SK-N-MC (cell line): Measurements from ENCODE around the gene MBTD1.
A peak's percentile ranks its signal among the peaks of the same experiment; 100 is the strongest.
"Not testable (repeated sequence)": the region's sequence is repeated elsewhere in the genome, so short reads cannot be mapped to it uniquely, and the experiment has no call there.

Source experiments
- DNase-seq: peaks from one replicate; pipeline ENCODE4 v3.0.0-alpha.2; 2011; ENCODE audit warnings: low read depth, low spot score
- H3K27ac ChIP-seq: fragments of 200-600 bp; sonication (generic); 2 replicates; pipeline ENCODE4 v1.5.1; 2016; ENCODE audit warnings: mixed run types
- H3K36me3 ChIP-seq: fragments of 200-600 bp; sonication (generic); 2 replicates; pipeline ENCODE4 v1.6.1; 2017; ENCODE audit warnings: antibody characterized with exemption, low read length, mixed read lengths; ENCODE audit not compliant: insufficient read depth
- H3K4me3 ChIP-seq: fragments of 200-600 bp; sonication (generic); 2 replicates; pipeline ENCODE4 v1.5.1; 2016
- H3K9ac ChIP-seq: fragments of 200-600 bp; sonication (generic); 2 replicates; pipeline ENCODE4 v1.8.0; 2017; ENCODE audit warnings: mixed run types, mixed read lengths; ENCODE audit not compliant: insufficient read length
- H3K9me3 ChIP-seq: fragments of 200-600 bp; sonication (generic); 2 replicates; pipeline ENCODE4 v1.6.1; 2017; ENCODE audit warnings: low read depth, mild to moderate bottlenecking, antibody characterized with exemption, low read length, moderate library complexity, mixed read lengths
- EZH2 ChIP-seq: fragments of 200-600 bp; sonication (generic); IDR thresholded peaks from one replicate; pipeline ENCODE4 v1.6.1; 2017; ENCODE audit warnings: antibody characterized with exemption
- FOXP2 ChIP-seq: optimal IDR thresholded peaks from 2 replicates; pipeline ENCODE3; 2011; ENCODE audit warnings: mild to moderate bottlenecking, moderate library complexity; ENCODE audit not compliant: insufficient read depth; ENCODE audit errors: extremely low read length, control extremely low read depth
- POLR2AphosphoS5 ChIP-seq: IDR thresholded peaks from 2 replicates; pipeline ENCODE4 v1.6.1; 2012; ENCODE audit warnings: mild to moderate bottlenecking, low read depth, low read length, borderline replicate concordance

Gene MBTD1

DNA sequence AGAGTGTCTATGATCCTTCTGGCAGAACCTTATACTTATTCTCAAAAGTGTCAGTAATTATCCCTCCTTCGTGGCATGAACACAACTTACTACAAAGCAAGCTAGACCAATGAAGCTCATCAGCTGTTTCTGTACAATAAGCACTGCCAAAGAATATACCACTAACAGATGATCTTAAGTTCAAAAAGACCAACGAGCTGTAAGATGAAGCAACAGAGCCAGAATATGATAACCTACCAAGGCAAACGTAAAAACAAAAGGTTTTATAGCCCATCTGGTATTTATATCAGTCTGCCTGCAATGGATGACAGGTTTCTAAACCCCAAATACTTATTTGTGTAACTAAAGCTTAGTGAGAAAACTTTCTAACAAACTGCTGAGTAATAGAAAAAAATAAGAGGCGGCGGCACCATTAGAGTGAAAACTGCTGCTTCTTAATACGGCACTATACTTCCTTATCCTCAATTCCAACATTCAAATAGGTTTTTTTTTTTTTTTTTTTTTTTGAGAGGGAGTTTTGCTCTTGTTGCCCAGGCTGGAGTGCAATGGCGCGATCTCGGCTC, 71.5 kb downstream of the MBTD1 start:
- no peak for DNase-seq
- H3K27ac ChIP-seq: peak overlapping the region; percentile 51; the same call in 1 of the 2 replicates
- no peaks in the 10 kb centered on the region for H3K9me3 ChIP-seq
- TF ChIP-seq POLR2AphosphoS5: no peak
- no peak overlapping the region for H3K9ac ChIP-seq
- peaks cover 77% of the 10 kb centered on the region for H3K36me3 ChIP-seq
- H3K4me3 ChIP-seq: no peak overlapping the region

DNA sequence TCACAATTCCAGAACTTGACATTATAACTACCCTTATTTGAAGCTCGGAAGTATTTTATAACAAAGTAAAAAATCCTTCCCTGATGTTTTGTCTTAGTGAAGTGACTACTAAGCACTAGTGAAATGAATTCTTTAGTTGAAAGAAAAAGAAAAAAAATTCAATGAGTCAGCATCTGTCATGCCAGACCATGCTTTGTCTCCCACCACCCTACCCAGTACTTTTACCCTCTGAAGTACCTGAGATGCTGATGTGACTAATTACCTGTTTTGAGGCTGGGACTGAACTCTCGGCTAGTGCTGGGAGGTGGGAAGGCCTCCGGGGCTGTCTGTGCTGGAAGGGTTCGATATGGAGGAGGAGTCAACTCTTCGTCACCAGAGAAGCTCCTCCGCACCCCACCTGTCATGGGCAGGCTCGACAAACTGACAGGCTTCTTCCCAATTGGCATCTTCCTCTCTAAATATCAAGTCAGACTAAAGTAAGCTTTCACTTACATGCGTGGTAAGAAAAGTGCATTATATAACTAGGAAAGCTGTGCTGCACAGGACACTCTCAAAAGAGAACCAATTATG, 74.0 kb downstream of the MBTD1 start:
- no peak for DNase-seq
- Histone ChIP-seq H3K27ac (no peak overlapping the region; the same call in 1 of the 2 replicates), H3K4me3 (no peak overlapping the region), H3K9me3 (no peaks in the 10 kb centered on the region), H3K36me3 (peaks cover 68% of the 10 kb centered on the region), H3K9ac (no peak overlapping the region)
- TF ChIP-seq EZH2 (no peak), FOXP2 (no peak), POLR2AphosphoS5 (no peak)

DNA sequence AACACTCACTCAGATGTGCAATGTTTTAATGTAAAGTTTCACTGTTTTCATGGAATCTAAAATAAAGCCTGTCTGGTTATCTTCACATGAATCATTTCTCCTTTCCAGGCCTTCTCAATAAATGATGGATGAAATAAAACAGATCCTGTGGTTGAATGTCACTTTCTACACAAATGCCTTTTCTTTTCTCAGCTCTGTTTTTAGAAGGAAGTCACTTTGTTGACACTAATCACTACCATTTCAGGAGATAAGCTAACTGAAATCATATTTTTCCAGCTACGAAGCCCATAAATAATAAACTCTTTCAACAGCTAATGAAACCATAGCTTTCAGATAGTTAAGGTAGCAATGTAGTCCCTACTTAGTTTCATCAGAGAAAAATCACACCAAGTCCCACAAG, 75.7 kb downstream of the MBTD1 start:
- H3K4me3 ChIP-seq: no peak overlapping the region
- no peak for DNase-seq
- TF ChIP-seq POLR2AphosphoS5 (no peak), EZH2 (no peak), FOXP2 (no peak)
- H3K27ac ChIP-seq: no peak overlapping the region
- H3K9ac ChIP-seq: no peak overlapping the region
- peaks cover 55% of the 10 kb centered on the region for H3K36me3 ChIP-seq
- no peaks in the 10 kb centered on the region for H3K9me3 ChIP-seq

DNA sequence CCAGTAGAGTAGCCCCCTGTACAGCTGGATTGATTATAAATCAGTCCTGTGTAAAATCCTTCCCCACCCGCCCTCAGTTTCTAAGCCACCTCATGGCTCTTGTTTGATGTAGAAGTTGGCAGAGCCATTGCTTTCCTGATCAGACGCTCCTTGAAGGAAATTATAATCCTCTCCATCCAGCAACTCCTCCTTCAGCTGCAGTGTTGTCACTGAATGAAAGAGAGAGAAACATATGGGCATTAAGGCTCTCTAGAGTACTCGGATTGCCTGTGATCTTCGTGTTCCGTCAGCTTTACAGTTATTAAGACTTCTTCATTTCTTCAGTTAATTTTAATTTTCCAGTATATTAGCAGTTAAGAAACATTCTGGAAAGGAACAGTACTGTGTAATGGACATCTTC, 79.4 kb downstream of the MBTD1 start:
- H3K4me3 ChIP-seq: no peak overlapping the region
- H3K9me3 ChIP-seq: no peaks in the 10 kb centered on the region
- no peak for TF ChIP-seq EZH2
- TF ChIP-seq FOXP2: no peak
- TF ChIP-seq POLR2AphosphoS5: no peak
- H3K9ac ChIP-seq: no peak overlapping the region
- peak overlapping the region; percentile 79 for H3K27ac ChIP-seq
- no peak for DNase-seq
- peaks cover 44% of the 10 kb centered on the region for H3K36me3 ChIP-seq

DNA sequence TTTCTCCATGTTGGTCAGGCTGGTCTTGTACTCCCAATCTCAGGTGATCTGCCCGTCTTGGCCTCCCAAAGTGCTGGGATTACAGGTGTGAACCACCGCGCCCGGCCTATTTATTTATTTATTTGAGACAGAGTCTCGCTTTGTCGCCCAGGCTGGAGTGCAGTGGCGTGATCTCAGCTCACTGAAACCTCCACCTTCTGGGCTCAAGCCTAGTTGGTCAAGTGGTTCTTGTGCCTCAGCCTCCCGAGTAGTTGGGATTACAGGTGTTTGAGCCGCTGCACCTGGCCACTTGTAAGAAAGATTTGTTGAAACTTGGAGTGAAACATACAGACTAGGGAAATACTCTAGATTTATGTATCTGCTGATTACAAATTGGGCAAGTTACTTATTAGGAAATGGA, 87.8 kb downstream of the MBTD1 start:
- not testable (repeated sequence) for H3K4me3 ChIP-seq, H3K9ac ChIP-seq, H3K27ac ChIP-seq, H3K9me3 ChIP-seq, DNase-seq
- H3K36me3 ChIP-seq: peaks cover 47% of the 10 kb centered on the region

DNA sequence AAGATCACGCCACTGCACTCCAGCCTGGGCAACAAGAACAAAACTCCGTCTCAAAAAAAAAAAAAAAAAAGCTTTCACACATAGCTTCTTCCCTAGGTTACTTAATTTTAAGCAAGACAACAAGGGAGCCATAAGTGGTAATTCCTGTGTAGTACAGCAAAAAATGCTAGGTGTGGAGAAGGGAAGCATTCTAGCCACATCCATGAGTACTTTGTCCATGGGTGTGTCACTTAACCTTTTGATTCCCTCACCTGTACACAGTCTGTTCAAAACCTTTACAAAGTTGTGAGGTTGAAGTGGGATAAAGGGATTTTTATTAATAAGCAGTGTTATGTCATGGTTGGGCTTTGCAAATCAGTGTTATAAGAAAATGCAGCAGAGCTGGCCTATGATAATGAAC, 89.1 kb downstream of the MBTD1 start:
- Histone ChIP-seq H3K9ac (no peak overlapping the region), H3K4me3 (no peak overlapping the region), H3K9me3 (no peaks in the 10 kb centered on the region), H3K27ac (no peak overlapping the region), H3K36me3 (peaks cover 47% of the 10 kb centered on the region)
- no peak for DNase-seq
- no peak for TF ChIP-seq FOXP2

DNA sequence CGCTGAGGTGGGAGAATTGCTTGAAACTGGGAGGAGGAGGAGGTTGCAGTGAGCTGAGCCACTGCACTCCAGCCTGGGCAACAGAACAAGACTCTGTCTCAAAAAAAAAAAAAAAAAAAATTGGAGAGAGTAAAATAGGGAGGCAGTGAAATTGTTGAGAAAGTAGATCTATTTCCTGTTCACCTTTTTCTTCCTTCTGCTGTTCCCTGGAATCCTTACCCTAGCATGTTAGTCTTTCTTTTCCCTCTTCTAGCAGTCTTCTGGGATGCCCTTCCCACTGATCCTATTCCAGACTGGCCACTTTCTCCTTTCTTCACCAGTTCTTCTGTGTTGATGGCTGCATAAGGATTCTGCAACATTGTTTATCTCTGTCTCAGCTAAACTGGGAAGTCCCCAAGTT, 90.5 kb downstream of the MBTD1 start:
- no peak overlapping the region for H3K27ac ChIP-seq
- peaks cover 45% of the 10 kb centered on the region for H3K36me3 ChIP-seq
- no peak for DNase-seq
- TF ChIP-seq FOXP2: no peak
- TF ChIP-seq EZH2: no peak
- no peak for TF ChIP-seq POLR2AphosphoS5
- no peak overlapping the region for H3K9ac ChIP-seq
- no peak overlapping the region for H3K4me3 ChIP-seq
- H3K9me3 ChIP-seq: no peaks in the 10 kb centered on the region

DNA sequence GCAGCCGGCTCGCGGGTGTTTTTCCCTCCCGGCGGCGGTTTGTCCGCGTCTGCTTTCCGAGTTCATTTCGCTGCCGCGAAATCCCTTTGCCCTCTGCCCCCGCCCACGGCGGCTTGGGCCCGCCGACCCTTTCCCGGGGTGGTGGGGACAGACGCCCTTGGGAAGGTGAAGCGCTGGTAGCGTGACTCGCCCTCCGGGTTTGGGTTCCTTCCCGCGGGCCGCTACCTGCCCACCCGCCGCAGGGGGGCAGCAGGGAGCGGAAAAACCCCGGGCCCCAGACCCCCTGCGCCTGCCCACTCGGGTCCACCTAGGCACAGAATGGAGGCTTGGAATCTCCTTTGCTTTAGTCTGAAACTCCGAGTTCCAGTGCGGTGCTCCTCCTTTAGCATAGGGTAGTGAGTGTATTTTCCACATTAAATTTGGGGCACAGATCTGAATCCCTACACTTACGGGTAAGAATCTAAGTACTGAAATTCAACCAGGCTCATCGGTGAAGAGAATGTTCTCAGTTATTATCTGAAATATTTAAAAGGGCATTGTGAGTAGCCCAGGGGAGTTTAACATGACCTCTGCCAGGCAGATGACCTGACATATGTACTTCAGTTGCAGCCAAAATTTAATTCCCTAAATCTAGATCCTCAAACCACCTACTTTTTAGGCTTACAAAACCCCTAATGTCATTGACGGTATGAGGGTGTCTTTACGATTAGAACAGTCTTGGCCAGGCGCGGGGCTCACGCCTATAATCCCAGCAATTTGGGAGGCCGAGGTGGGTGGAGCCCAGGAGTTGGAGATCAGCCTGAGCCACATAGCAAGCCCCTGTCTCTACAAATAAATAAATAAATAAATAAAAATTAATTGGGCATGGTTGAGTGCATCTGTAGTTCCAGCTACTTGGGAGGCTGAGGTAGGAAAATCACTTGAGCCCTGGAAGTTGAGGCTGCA, 92.6 kb downstream of the MBTD1 start:
- no peak for DNase-seq
- Histone ChIP-seq H3K4me3 (peak overlapping the region; percentile 96), H3K9ac (peak overlapping the region; percentile 95), H3K9me3 (no peaks in the 10 kb centered on the region), H3K36me3 (peaks cover 54% of the 10 kb centered on the region), H3K27ac (peak overlapping the region; percentile 75)
- TF ChIP-seq EZH2 (no peak), POLR2AphosphoS5 (no peak), FOXP2 (no peak)
